GM12892 (cell line): ENCODE results near the gene GPSM3.
A peak's percentile ranks its signal among the peaks of the same experiment; 100 is the strongest.

Source experiments
- POLR2A ChIP-seq: IDR thresholded peaks from 2 replicates; pipeline ENCODE4 v1.6.1; 2011; ENCODE audit warnings: low read depth, low read length, control low read depth
- POLR2AphosphoS5 ChIP-seq: IDR thresholded peaks from 2 replicates; pipeline ENCODE4 v1.6.1; 2011; ENCODE audit warnings: low read depth, low read length, control low read depth
- TAF1 ChIP-seq: IDR thresholded peaks from 2 replicates; pipeline ENCODE4 v1.6.1; 2011; ENCODE audit warnings: low read depth, mild to moderate bottlenecking, control low read depth, low read length, borderline replicate concordance

- TF ChIP-seq POLR2A: peak; percentile 36; the same call in 1 of the 2 replicates
- peak; percentile 71 for TF ChIP-seq POLR2AphosphoS5
- no peak for TF ChIP-seq TAF1
These were observed 8.3 kb downstream of the GPSM3 start, which contains the start of gene AGER for GRCh38 chr6:32184084-32184640.
